Measurements from ENCODE around the gene ABLIM3. TPM values are rescaled to one million over a fixed set of nuclear protein-coding genes. Genes with fewer than 3 reads are reported as not detected.

ABLIM3 gene
- total and polyA plus RNA-seq, 2 of the 8 experiments (the other 6 are each of a cell fraction or from before 2014, with no cell fraction given), result 0.36 to 0.56 TPM

DNA sequence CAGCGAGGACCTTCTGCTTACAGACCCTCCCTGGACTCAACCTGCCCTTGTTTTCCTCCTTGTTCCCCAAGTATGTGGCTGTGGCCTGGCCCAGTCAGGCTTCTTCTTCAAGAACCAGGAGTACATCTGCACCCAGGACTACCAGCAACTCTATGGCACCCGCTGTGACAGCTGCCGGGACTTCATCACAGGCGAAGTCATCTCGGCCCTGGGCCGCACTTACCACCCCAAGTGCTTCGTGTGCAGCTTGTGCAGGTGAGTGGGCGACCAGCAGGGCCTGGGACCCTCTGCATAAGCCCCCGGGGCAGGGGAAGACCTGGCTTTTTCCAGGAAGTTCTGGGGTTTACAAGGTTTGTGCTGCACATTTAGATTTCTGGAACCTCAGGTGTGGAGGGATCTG lies 56.9 kb downstream of the ABLIM3 start:
- Histone ChIP-seq H3K27me3 (replicated peaks in 1 of 4; ENCODE audit: control insufficient read depth in 3 of 4, extremely low read depth in 1 of 4, insufficient read depth in 3 of 4, low read length in 3 of 4) (peaks cover 0 to 2% (median 0%) of the 10 kb centered on the region in 4 experiments; a peak in 2 of 7 replicates), H3K27ac (ENCODE audit: low read depth, low read length) (no peak overlapping the region), H3K9ac (replicated peaks in 1 of 4; ENCODE audit: extremely low read depth in 1 of 4, low read depth in 3 of 4, low read length in 3 of 4) (no peak overlapping the region), H3K79me1 (ENCODE audit: low read depth, low read length) (no peaks in the 10 kb centered on the region), H4K8ac (ENCODE audit: extremely low read depth, insufficient read depth, low read length) (no peak overlapping the region), H3K4me2 (ENCODE audit: insufficient read depth in 1 of 2, low read depth in 2 of 2, low read length in 2 of 2) (no peak overlapping the region), H4K20me1 (replicated peaks in 1 of 2; ENCODE audit: control insufficient read depth in 1 of 2, insufficient read depth in 2 of 2, low read length in 2 of 2) (peaks cover 0 to 4% of the 10 kb centered on the region in 2 experiments), H2AFZ (ENCODE audit: low read length) (no peak overlapping the region), H3K4ac (replicated peaks; ENCODE audit: insufficient read length, low read depth, low read length) (no peak overlapping the region), H3K4me1 (replicated peaks in 1 of 4; ENCODE audit: control insufficient read depth in 3 of 4, insufficient read depth in 4 of 4, low read length in 3 of 4) (no peaks in the 10 kb centered on the region), H2AK5ac (ENCODE audit: low read depth, low read length) (no peak overlapping the region), H3K18ac (ENCODE audit: extremely low read depth, low read length) (no peak overlapping the region), H4K5ac (ENCODE audit: insufficient read length, low read depth, low read length) (no peak overlapping the region), H3K23me2 (ENCODE audit: low read depth, low read length) (peaks cover 5% of the 10 kb centered on the region; the same call in 1 of the 2 replicates), H3K36me3 (ENCODE audit: control insufficient read depth in 2 of 4, insufficient read depth in 4 of 4, low read length in 3 of 4) (no peaks in the 10 kb centered on the region), H2BK120ac (replicated peaks; ENCODE audit: low read depth, low read length) (no peak overlapping the region), H2BK12ac (ENCODE audit: low read depth, low read length) (no peak overlapping the region), H2BK15ac (ENCODE audit: low read length) (no peak overlapping the region), H3K9me3 (ENCODE audit: insufficient read depth in 2 of 2, low read depth in 1 of 2, low read length in 1 of 2) (no peaks in the 10 kb centered on the region), H3K56ac (replicated peaks; ENCODE audit: insufficient read length, low read depth, low read length) (no peak overlapping the region), H3K4me3 (ENCODE audit: extremely low read depth in 1 of 4, insufficient read depth in 2 of 4, low read depth in 3 of 4, low read length in 4 of 4) (no peak overlapping the region), H3K14ac (ENCODE audit: insufficient read length) (no peak overlapping the region), H3K23ac (ENCODE audit: insufficient read length) (no peak overlapping the region), H4K91ac (replicated peaks; ENCODE audit: insufficient read length, low read length) (no peak overlapping the region), H2BK5ac (ENCODE audit: low read depth, low read length) (no peak overlapping the region), H2BK20ac (ENCODE audit: low read length) (no peak overlapping the region), H3K79me2 (ENCODE audit: control insufficient read depth in 1 of 2, insufficient read depth in 2 of 2, low read length in 2 of 2) (no peaks in the 10 kb centered on the region)
- ChIA-PET CTCF (ENCODE audit: partially characterized antibody) (interaction anchor here (0.6 to 2.6 kb wide), 2 partner anchors 31 to 55 kb away, joined by 3 to 14 read pairs; no protein-coding TSS in a partner anchor), POLR2A (ENCODE audit: partially characterized antibody) (no interaction called here)
- DNase-seq (ENCODE audit: low read depth in 1 of 2, low spot score in 2 of 2) (peak in 1 of 2 experiments; percentile 17), FAIRE-seq (no peak)
- 88% methylated on average over 8 of the region's 9 CpGs; no CpG with 5 or more reads in 1 of the 2 experiments for WGBS, 2 experiments (ENCODE audit: extremely low coverage in 1 of 2, insufficient coverage in 1 of 2, insufficient read length in 1 of 2, insufficient replicate concordance in 2 of 2, low coverage in 1 of 2, low lambda C conversion rate in 2 of 2, missing lambda C conversion rate in 1 of 2)
- TF ChIP-seq SRF (IDR thresholded peaks at IDR 0.05; ENCODE audit: low read depth, low read length), result no peak
- no peak for TF ChIP-seq NRF1 (IDR thresholded peaks at IDR 0.05; ENCODE audit: low read depth, low read length)
- TF ChIP-seq USF2 (IDR thresholded peaks at IDR 0.05; ENCODE audit: low read length), result no peak
- TF ChIP-seq POLR2AphosphoS5 (IDR thresholded peaks at IDR 0.05; ENCODE audit: low read depth, low read length), result no peak
- TF ChIP-seq KDM1A (IDR thresholded peaks at IDR 0.05; ENCODE audit: borderline replicate concordance, low read length), result no peak
- TF ChIP-seq, protein P1, sequence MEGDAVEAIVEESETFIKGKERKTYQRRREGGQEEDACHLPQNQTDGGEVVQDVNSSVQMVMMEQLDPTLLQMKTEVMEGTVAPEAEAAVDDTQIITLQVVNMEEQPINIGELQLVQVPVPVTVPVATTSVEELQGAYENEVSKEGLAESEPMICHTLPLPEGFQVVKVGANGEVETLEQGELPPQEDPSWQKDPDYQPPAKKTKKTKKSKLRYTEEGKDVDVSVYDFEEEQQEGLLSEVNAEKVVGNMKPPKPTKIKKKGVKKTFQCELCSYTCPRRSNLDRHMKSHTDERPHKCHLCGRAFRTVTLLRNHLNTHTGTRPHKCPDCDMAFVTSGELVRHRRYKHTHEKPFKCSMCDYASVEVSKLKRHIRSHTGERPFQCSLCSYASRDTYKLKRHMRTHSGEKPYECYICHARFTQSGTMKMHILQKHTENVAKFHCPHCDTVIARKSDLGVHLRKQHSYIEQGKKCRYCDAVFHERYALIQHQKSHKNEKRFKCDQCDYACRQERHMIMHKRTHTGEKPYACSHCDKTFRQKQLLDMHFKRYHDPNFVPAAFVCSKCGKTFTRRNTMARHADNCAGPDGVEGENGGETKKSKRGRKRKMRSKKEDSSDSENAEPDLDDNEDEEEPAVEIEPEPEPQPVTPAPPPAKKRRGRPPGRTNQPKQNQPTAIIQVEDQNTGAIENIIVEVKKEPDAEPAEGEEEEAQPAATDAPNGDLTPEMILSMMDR (IDR thresholded peaks at IDR 0.05; ENCODE audit: control extremely low read depth in 1 of 3, insufficient read depth in 1 of 3, low read depth in 1 of 3, low read length in 3 of 3), result no peak
